Prostate gland (tissue), 2 donors: ENCODE measurements around the gene FOXJ3.

Experiments used
- CTCF ChIP-seq, 4 experiments: fragments of 200-600 bp in 2 of 4; fragments of 450-650 bp in 2 of 4; sonication (generic) in 2 of 4; IDR thresholded peaks; 1 replicate in 3 of 4; 2 replicates in 1 of 4; pipeline ENCODE4 v1.5.1; 2016 to 2019; ENCODE audit warnings: antibody characterized with exemption in 4 of 4, mild to moderate bottlenecking in 2 of 4, moderate library complexity in 2 of 4
- POLR2AphosphoS5 ChIP-seq: sonication (generic); formaldehyde crosslinking; IDR thresholded peaks from one replicate; pipeline ENCODE4 v1.6.1; 2017; ENCODE audit warnings: antibody characterized with exemption

GRCh38 chr1:42155362-42155761 lies 179.7 kb downstream of the FOXJ3 start:
- no peak for TF ChIP-seq CTCF (IDR thresholded peaks at IDR 0.05)
- TF ChIP-seq POLR2AphosphoS5, result no peak
